Activated T-cell treated with anti-CD3 and anti-CD28 coated beads, Interleukin-2, amount 50 U/mL, for 72 hours (primary cell): ENCODE data around the gene SLC25A25. TPM values are rescaled to one million over a fixed set of nuclear protein-coding genes. Genes with fewer than 3 reads are reported as not detected.
"Not testable (repeated sequence)": the region's sequence is repeated elsewhere in the genome, so short reads cannot be mapped to it uniquely, and the experiment has no call there.

Source experiments
- ATAC-seq, 2 donors: fragments of 150-1000 bp; cut with Tn5 transposase; replicated peaks in 1 of 2; 2 replicates each; pipeline ENCODE4 v1.10.0; 2021; ENCODE audit warnings: moderate library complexity in 2 of 2, mild to moderate bottlenecking in 1 of 2
- DNase-seq, 2 donors: peaks; one replicate each; pipeline ENCODE4 v3.0.0; 2021 to 2022; ENCODE audit warnings: mixed read lengths in 1 of 2
- H3K27ac Mint-ChIP-seq: one replicate; pipeline ENCODE4 v1.8.0; 2022; ENCODE audit warnings: mild to moderate bottlenecking, moderate library complexity, mixed read lengths
- H3K27me3 Mint-ChIP-seq: one replicate; pipeline ENCODE4 v1.8.0; 2022; ENCODE audit warnings: low read depth, mixed read lengths
- H3K36me3 Mint-ChIP-seq, 2 donors: one replicate each; pipeline ENCODE4 v1.8.0; 2022; ENCODE audit warnings: mixed read lengths in 2 of 2, mild to moderate bottlenecking in 1 of 2; ENCODE audit not compliant: insufficient read depth in 2 of 2
- H3K4me1 Mint-ChIP-seq: one replicate; pipeline ENCODE4 v1.8.0; 2022; ENCODE audit warnings: low read depth, mixed read lengths
- H3K4me3 Mint-ChIP-seq, 2 donors: one replicate each; pipeline ENCODE4 v1.8.0; 2022; ENCODE audit warnings: mild to moderate bottlenecking in 2 of 2, mixed read lengths in 2 of 2, moderate library complexity in 2 of 2
- H3K9me3 Mint-ChIP-seq, 2 donors: one replicate each; pipeline ENCODE4 v1.8.0; 2022; ENCODE audit warnings: mixed read lengths in 2 of 2
- total RNA-seq, 2 donors: library from RNA; stranded (reverse); gene quantifications; one replicate each; pipeline ENCODE4 v1.2.3, GENCODE V29; 2022

SLC25A25 gene
- total RNA-seq, 2 donors from 2014 or later = 9.7 to 11.2 TPM

DNA sequence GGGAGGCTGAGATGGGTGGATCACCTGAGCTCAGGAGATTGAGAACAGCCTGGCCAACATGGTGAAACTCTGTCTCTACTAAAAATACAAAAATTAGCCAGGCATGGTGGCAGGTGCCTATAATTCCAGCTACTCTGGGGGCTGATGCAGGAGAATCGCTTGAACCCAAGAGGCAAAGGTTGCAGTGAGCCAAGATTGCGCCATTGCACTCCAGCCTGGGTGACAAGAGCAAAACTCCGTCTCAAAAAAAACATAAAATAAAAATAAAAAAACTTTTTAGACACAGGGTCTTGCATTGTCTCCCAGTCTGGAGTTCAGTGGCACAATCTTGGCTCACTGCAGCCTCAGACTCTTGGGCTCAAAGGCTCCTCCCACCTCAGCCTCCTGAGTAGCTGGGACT, 31.5 kb upstream of the SLC25A25 start:
- not testable (repeated sequence) for H3K4me3 Mint-ChIP-seq, ATAC-seq
- H3K4me1 Mint-ChIP-seq = peaks cover 39% of the 10 kb centered on the region

DNA sequence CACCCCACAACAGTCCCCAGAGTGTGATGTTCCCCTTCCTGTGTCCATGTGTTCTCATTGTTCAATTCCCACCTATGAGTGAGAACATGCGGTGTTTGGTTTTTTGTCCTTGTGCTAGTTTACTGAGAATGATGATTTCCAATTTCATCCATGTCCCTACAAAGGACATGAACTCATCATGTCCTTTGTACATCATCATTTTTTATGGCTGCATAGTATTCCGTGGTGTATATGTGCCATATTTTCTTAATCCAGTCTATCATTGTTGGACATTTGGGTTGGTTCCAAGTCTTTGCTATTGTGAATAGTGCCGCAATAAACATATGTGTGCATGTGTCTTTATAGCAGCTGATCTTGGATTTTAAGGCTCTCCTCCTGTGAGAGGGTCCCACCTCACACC, 27.2 kb upstream of the SLC25A25 start:
- not testable (repeated sequence) for DNase-seq, ATAC-seq, H3K9me3 Mint-ChIP-seq, H3K27ac Mint-ChIP-seq, H3K36me3 Mint-ChIP-seq, H3K4me3 Mint-ChIP-seq, H3K27me3 Mint-ChIP-seq
- peaks cover 16% of the 10 kb centered on the region for H3K4me1 Mint-ChIP-seq

More for the DNA sequence above, 31.5 kb upstream of the SLC25A25 start:
- H3K36me3 Mint-ChIP-seq, H3K27me3 Mint-ChIP-seq, H3K9me3 Mint-ChIP-seq, DNase-seq, H3K27ac Mint-ChIP-seq: not testable (repeated sequence)

- Mint-ChIP-seq H3K36me3 (no peaks in the 10 kb centered on the region), H3K4me1 (peaks cover 16% of the 10 kb centered on the region), H3K4me3 (no peak overlapping the region), H3K27ac (no peak overlapping the region), H3K27me3 (no peaks in the 10 kb centered on the region), H3K9me3 (no peaks in the 10 kb centered on the region)
- DNase-seq (no peak), ATAC-seq (no peak)
These were observed 26.0 kb upstream of the SLC25A25 start for GRCh38 chr9:128042043-128042442.

DNA sequence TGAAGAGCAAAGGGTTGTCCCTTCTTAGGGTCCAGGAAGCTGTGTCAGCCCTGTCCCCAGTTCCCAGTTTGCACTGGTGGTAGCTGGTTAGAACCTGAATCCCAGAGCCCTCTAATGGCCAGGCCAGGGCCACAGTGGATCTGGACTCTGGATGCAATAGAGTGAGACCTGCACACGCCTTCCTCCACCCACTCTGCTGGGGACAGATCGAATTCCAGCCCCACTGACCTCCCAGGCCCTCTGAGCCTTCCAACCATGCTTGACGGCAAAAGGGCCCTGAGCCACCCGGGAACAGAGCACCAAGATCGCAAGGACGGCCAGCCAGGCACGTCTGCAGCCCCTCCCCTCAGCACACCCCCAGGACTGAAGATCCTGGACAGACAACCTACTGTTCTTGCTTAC, 24.6 kb upstream of the SLC25A25 start:
- Mint-ChIP-seq H3K4me3 (no peak overlapping the region), H3K36me3 (no peaks in the 10 kb centered on the region), H3K4me1 (peaks cover 17% of the 10 kb centered on the region), H3K27ac (no peak overlapping the region), H3K27me3 (no peaks in the 10 kb centered on the region), H3K9me3 (no peaks in the 10 kb centered on the region)
- DNase-seq (no peak), ATAC-seq (no peak)

DNA sequence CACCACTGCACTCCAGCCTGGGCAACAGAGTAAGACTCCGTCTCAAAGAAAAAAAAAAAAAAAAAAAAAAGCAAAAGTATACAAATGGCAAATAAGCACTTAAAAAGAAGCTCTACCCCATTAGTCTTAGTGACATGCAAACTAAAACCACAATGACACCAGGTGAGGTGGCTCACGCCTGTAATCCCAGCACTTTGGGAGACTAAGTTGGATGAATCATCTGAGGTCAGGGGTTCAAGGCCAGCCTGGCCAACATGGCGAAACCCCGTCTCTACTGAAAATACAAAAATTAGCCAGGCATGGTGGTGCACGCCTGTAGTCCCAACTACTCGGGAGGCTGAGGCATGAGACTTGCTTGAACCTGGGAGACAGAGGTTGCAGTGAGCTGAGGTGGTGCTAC, 22.6 kb upstream of the SLC25A25 start:
- not testable (repeated sequence) for ATAC-seq, DNase-seq, H3K27ac Mint-ChIP-seq, H3K27me3 Mint-ChIP-seq, H3K9me3 Mint-ChIP-seq, H3K36me3 Mint-ChIP-seq, H3K4me3 Mint-ChIP-seq
- peaks cover 22% of the 10 kb centered on the region for H3K4me1 Mint-ChIP-seq

DNA sequence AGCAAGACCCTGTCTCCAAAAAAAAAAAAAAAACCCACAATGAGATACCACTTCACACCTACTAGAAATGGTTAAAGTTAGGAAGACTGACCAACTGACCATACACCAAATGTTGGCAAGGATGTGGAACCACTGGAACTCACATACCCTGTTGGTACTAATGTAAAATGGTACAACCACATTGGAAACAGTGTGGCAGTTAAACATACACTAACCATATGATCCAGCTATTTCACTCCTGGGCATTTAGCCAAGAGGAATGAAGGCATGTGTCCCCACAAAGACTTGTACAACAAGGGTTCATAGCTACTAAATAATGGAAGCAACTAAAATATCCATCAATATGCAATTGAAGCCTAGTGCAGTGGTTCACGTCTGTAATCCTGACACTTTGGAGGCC, 22.2 kb upstream of the SLC25A25 start:
- H3K4me1 Mint-ChIP-seq = peaks cover 22% of the 10 kb centered on the region
- ATAC-seq (no peak), DNase-seq (no peak)
- no peaks in the 10 kb centered on the region for H3K36me3 Mint-ChIP-seq
- H3K27me3 Mint-ChIP-seq = no peaks in the 10 kb centered on the region
- H3K27ac Mint-ChIP-seq = no peak overlapping the region
- H3K9me3 Mint-ChIP-seq = no peaks in the 10 kb centered on the region
- no peak overlapping the region for H3K4me3 Mint-ChIP-seq

GRCh38 chr9:128047231-128047630, 20.8 kb upstream of the SLC25A25 start:
- H3K36me3 Mint-ChIP-seq = no peaks in the 10 kb centered on the region
- no peak overlapping the region for H3K27ac Mint-ChIP-seq
- H3K4me1 Mint-ChIP-seq = peaks cover 8% of the 10 kb centered on the region
- no peaks in the 10 kb centered on the region for H3K27me3 Mint-ChIP-seq
- H3K4me3 Mint-ChIP-seq = no peak overlapping the region
- H3K9me3 Mint-ChIP-seq = no peaks in the 10 kb centered on the region
- DNase-seq (no peak), ATAC-seq (no peak)

GRCh38 chr9:128048663-128049062, 19.4 kb upstream of the SLC25A25 start:
- no peak overlapping the region for H3K27ac Mint-ChIP-seq
- ATAC-seq = peak; percentile 64 to 74
- no peaks in the 10 kb centered on the region for H3K9me3 Mint-ChIP-seq
- no peaks in the 10 kb centered on the region for H3K36me3 Mint-ChIP-seq
- peaks cover 6% of the 10 kb centered on the region for H3K4me1 Mint-ChIP-seq
- H3K27me3 Mint-ChIP-seq = no peaks in the 10 kb centered on the region
- H3K4me3 Mint-ChIP-seq = no peak overlapping the region
- DNase-seq = no peak

DNA sequence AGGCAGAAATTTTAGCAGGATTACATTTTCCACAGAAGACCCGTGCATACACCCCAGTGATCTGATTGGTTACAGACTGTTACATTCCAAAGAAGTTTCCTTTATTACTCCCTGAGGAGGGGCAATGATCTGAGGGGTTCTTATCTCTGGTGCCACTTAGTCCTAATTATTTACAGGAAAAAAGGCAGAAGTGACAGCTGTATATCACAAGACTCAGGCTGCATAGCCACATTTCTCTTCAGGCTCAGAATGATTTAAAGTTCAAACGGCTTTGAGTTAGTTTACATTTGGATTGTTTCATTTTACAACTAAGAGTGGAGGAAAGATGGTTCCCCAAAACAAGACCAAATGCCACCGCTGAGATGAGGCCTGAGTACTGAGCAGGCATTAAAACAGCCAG, 18.2 kb upstream of the SLC25A25 start:
- H3K27ac Mint-ChIP-seq = no peak overlapping the region
- DNase-seq = no peak

GRCh38 chr9:128051932-128052709, 15.9 kb upstream of the SLC25A25 start:
- H3K4me1 Mint-ChIP-seq = peaks cover 6% of the 10 kb centered on the region
- H3K27ac Mint-ChIP-seq = no peak overlapping the region
- H3K9me3 Mint-ChIP-seq = no peaks in the 10 kb centered on the region
- H3K36me3 Mint-ChIP-seq = no peaks in the 10 kb centered on the region
- no peak overlapping the region for H3K4me3 Mint-ChIP-seq
- H3K27me3 Mint-ChIP-seq = no peaks in the 10 kb centered on the region
- ATAC-seq = no peak
- no peak for DNase-seq

More for the DNA sequence above, 18.2 kb upstream of the SLC25A25 start:
- peaks cover 6% of the 10 kb centered on the region for H3K4me1 Mint-ChIP-seq
- no peak overlapping the region for H3K4me3 Mint-ChIP-seq
- H3K9me3 Mint-ChIP-seq = no peaks in the 10 kb centered on the region
- no peaks in the 10 kb centered on the region for H3K27me3 Mint-ChIP-seq
- no peaks in the 10 kb centered on the region for H3K36me3 Mint-ChIP-seq
- ATAC-seq = no peak

- Mint-ChIP-seq H3K4me1 (peaks cover 3% of the 10 kb centered on the region), H3K27ac (no peak overlapping the region), H3K36me3 (no peaks in the 10 kb centered on the region), H3K27me3 (no peaks in the 10 kb centered on the region), H3K4me3 (no peak overlapping the region), H3K9me3 (no peaks in the 10 kb centered on the region)
- no peak for ATAC-seq
- DNase-seq = no peak
These were observed 14.5 kb upstream of the SLC25A25 start for GRCh38 chr9:128053560-128053959.

DNA sequence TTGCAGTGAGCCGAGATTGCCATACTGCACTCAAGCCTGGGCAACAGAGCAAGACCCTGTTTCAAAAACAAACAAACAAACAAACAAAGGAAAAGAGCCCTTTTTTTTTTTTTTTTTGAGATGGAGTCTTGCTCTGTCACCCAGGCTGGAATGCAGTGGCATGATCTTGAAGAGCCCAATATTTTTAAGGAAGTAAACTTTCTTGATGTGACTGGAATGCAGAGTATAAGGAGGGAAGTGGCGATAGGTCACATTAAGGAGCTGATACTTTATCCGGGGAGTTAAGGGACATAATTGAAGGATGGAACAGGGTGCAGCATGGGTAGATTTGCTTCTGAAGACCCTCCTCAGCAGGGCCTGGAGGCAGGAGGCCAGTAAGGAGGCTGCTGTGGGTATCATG, 13.9 kb upstream of the SLC25A25 start:
- ATAC-seq (no peak), DNase-seq (no peak)
- no peaks in the 10 kb centered on the region for H3K4me1 Mint-ChIP-seq

GRCh38 chr9:128055344-128056040, 12.5 kb upstream of the SLC25A25 start:
- Mint-ChIP-seq H3K4me3 (no peak overlapping the region), H3K27ac (no peak overlapping the region), H3K4me1 (no peaks in the 10 kb centered on the region), H3K27me3 (no peaks in the 10 kb centered on the region), H3K36me3 (no peaks in the 10 kb centered on the region), H3K9me3 (no peaks in the 10 kb centered on the region)
- DNase-seq (no peak), ATAC-seq (no peak)

More for the DNA sequence above, 13.9 kb upstream of the SLC25A25 start:
- no peak overlapping the region for H3K27ac Mint-ChIP-seq
- no peaks in the 10 kb centered on the region for H3K9me3 Mint-ChIP-seq
- no peak overlapping the region for H3K4me3 Mint-ChIP-seq
- no peaks in the 10 kb centered on the region for H3K27me3 Mint-ChIP-seq
- no peaks in the 10 kb centered on the region for H3K36me3 Mint-ChIP-seq
